ENCODE measurements around the gene PRRG3.
"Not testable (repeated sequence)": the region's sequence is repeated elsewhere in the genome, so short reads cannot be mapped to it uniquely, and the experiment has no call there.

PRRG3 gene

DNA sequence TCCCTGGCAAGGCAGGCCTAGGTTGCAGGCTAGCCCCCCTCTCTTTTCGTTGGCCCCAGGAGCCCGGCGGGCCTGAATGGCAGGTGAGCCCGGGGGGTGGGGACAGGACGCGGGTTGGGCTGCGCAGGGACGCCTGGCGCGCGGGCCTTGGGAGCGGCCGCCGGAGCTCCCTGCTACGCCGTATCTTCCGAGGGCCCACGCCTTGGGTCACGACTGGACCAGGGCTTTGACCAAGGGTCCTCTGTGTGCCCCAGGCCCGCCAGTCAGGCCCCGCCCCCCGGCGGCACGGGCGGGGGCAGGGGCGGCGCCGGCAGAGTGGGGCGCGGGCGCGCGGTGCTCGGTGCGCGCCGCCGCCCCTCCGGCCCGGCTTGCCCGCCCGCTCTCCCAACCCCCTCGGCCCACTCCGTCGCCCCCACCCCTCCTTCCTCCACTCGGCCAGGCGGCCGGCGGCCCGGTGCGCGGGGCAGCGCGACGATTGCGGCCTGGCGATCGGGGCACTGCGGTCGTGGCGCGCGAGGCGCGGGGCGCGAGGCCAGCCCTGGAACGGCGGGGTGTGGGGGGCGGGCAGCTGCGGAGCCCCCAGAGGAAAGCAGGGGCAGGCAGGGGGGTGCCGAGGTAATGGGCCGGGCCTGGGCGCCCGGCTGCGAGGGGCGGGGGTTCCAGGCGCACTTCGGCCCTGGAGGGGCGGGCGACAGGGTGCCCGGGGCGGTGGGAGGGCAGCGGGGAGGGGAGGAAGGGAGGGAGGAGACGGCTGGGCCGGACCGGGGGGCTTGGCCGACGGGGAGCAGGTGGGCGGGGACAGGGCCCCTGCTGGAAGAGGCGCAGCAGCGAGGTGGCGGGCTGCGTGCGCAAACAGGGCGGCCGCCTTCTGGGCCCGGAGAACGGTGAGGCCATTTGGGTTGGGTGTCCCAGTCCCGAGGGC, at the start of gene PRRG3:
Gene PRRG3, plus strand, starts transcription at position 798 of the 922 bp plus-strand sequence. CDS start 3,357 bp downstream, outside the sequence.
- no peak for DNase-seq

DNA sequence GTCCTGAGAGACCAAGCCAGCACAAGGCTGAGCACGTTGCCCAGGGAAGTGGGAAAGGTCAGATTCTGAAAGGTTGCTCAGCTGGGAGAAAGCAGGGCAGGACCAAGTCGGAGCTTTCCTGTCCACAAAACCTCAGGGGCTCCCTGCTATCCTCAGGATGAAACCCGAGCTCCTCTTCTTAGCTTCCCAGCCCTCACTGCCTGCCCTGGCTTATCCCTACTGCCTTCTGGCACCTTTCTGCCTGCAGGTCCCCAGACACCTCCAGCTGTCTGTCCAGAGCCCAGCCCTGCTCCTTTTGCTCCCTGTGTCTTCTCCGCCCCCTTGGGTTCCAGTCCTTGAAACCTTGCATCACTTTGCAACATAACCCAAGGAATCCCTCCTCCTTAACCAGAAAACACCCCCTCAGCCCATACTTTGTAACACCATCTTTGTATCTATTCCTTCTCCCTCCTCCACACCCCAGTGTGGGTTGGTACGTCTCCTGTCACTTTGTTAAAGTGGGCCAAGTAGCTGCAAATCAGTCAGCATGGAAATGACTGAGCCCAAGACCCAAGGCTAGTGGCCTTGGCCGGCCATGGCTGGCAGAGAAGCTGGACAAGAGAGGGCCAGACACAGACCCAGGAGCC, 20.0 kb upstream of the PRRG3 start:
- no peak for DNase-seq

DNA sequence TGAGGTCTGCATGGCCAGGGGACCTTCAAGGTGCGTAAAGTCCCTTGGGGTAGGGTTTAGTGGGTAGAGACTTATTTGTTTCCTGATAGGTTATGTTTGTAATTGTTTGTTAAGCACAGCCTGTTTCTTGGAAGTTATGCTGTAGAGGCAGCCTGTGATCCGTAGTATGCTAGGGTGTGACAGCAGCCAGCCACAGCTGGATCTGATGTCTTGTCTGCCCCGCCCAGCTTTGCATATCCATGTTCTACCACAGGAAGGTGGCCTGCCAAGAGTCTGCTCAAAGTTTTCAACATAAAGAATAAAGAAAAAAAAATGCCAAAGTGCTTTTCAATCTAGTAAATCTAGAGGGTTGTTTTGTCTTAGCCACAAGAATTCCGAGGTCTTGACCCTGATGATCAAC, 19.1 kb upstream of the PRRG3 start:
- no peak for DNase-seq

GRCh38 chrX:151679798-151680402, 15.4 kb upstream of the PRRG3 start:
- DNase-seq: no peak

- peak; percentile 31 for DNase-seq
Observed at GRCh38 chrX:151680805-151681204, 14.5 kb upstream of the PRRG3 start.

GRCh38 chrX:151687635-151688034, 7.6 kb upstream of the PRRG3 start:
- DNase-seq: no peak

DNA sequence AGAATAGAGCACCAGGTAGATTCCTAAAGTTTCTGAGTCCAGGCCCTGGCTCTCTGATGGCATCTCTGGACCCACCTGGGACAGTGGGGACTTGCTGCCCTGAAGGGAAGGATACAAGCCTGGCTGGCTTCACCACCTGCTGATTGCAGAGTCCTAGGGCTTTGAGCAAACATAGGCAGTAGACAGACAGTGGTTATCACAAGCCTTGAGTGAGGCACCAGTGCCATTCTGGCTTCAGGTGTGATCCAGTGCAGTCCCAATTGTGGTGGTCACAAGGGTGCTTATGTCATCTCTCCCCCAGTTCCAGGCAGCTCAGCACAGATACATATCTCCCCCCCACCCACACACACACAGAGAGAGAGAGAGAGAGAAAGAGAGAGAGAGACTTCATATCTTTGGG, 6.6 kb upstream of the PRRG3 start:
- no peak for DNase-seq

GRCh38 chrX:151692825-151693224, 2.4 kb upstream of the PRRG3 start:
- no peak for DNase-seq

- DNase-seq: no peak
Observed at GRCh38 chrX:151694121-151694520, 1.1 kb upstream of the PRRG3 start.

- DNase-seq: no peak
Observed at GRCh38 chrX:151695583-151696340, 504 bp downstream of the PRRG3 start.

- DNase-seq: not testable (repeated sequence)
Observed at GRCh38 chrX:151697082-151697481, 1.8 kb downstream of the PRRG3 start.

- DNase-seq: no peak
Observed at GRCh38 chrX:151697522-151697921, 2.3 kb downstream of the PRRG3 start.

DNA sequence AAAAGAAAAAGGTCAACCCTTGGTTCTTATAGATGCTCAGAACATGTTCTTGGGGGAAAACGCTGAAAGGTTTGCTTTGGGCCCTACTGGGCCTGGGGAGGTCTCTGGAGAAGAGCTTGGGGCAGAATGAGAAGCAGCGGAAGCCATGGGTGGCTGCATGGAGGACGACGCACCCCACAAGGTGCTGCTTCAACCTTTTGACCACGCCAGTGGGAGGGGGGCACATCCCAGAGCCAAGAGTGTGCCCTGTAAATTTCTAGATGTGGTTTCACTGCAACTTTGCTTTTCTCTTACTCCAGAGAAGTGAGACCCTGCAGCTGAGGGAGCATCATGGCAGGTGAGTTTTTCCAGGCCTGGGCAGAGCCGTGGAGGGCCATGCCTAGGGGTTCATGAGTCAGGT, 3.2 kb downstream of the PRRG3 start:
- DNase-seq: no peak

- no peak for DNase-seq
Observed at GRCh38 chrX:151699746-151700145, 4.5 kb downstream of the PRRG3 start.

GRCh38 chrX:151700581-151700980, 5.3 kb downstream of the PRRG3 start:
- DNase-seq: no peak

GRCh38 chrX:151701071-151701470, 5.8 kb downstream of the PRRG3 start:
- no peak for DNase-seq

GRCh38 chrX:151701531-151701930, 6.3 kb downstream of the PRRG3 start:
- no peak for DNase-seq

DNA sequence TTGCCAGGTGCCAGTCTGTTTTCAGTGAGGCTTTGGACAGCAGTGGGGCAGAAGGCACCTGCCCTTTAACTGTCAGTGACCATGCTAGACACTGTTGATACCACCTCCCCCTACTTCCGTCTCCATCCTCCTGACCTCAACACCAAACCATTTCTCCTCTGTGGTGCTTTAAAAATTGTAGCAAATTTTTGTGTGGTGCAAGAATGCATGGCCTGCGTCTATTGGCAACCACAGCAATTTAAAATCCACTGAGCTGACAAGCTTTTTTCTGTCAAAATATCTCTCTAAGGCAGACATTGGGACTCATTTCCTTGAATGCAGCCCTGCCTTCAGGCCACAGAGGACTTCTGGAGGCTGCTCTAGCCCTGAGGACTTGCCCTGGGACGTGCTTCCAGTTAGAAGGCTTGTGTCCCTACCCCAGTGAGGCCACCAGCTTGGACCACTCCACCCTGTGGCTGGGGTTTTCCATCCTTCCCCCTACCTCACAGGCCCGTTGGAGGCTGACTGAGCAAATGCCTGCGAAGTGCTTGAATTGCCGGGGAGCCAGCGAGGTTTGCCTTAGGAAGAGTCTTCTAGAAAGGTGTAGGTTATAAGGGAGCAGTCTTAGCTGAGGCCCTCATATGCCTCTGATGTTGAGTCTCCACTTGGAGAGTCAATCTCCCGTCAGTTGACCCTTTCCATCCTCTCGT, 6.9 kb downstream of the PRRG3 start:
- DNase-seq: no peak

GRCh38 chrX:151702741-151703340, 7.6 kb downstream of the PRRG3 start:
- no peak for DNase-seq

DNA sequence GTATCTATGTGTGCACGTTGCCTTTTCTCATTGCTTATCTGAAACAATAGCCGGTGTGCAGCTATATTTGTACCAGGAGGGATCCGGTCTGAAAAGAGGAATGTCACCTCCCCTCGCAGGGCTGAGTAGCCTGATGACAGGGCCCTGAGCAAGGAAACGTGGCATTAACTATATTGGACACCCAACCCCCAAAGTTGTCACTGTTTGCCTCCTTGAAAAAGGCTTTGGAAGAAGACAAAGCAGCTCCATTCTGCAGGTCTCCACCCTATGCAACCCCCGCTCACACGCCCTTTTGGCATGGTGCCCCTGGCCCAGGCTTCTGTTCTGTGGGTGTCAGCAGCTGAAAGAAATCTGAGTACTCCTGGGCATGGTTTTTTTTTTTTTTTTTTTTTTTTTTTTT, 8.2 kb downstream of the PRRG3 start:
- peak; percentile 2 for DNase-seq

DNA sequence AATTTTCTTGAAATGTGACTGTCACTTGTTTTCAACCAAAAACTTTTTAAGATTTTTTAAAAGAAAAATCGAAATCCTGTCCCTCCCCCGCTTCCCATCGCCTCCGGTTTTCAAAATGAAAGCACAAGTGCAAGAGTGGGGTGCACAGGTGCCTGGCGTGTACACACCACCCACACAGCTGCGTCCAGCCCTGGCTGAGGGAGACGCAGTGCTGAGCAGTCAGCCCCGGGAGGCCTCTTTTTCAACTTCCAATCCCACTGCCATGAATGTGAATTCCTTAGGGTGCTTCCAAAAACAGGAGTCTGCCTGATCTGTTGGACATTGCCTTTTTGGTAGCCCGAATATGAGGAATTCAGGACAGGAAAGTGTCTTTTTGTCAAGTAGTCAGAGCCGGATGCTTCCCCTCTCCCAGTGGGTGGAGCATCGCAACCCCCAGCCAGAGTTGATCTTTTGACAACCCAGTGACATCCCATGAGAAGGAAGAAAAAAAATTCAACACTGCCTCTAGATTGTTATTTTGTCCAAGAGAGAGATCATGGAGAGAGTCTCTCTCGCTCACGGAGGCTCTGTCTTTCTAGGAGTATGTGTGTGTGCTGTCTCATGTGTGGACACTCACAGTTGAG, 8.9 kb downstream of the PRRG3 start:
- DNase-seq: no peak

GRCh38 chrX:151708821-151709220, 13.6 kb downstream of the PRRG3 start:
- no peak for DNase-seq

Data from NCI-H69 (cell line).